CD4-positive, alpha-beta T cell treated with Interleukin-4 for 4 hours (primary cell): ENCODE results near the gene ERICH4.

Experiments
- DNase-seq: peaks from one replicate; pipeline ENCODE4 v3.0.0-alpha.2; 2020

ERICH4 gene

GRCh38 chr19:41435936-41436673 lies 6.9 kb upstream of the ERICH4 start:
- no peak for DNase-seq

- no peak for DNase-seq
Observed at GRCh38 chr19:41436674-41436951, 6.3 kb upstream of the ERICH4 start.

GRCh38 chr19:41437944-41438574 lies 4.9 kb upstream of the ERICH4 start:
- DNase-seq = no peak

GRCh38 chr19:41439441-41440222 lies 3.3 kb upstream of the ERICH4 start, which contains the start of gene DMAC2:
Gene DMAC2 (minus strand): TSS chr19:41439912. CDS start chr19:41439899, 13 bp downstream.
- peak; percentile 95 for DNase-seq

GRCh38 chr19:41441321-41441945 lies 1.5 kb upstream of the ERICH4 start:
- no peak for DNase-seq

- no peak for DNase-seq
Observed at GRCh38 chr19:41443813-41444455, 978 bp downstream of the ERICH4 start.

- no peak for DNase-seq
Observed at GRCh38 chr19:41445575-41445974, 2.6 kb downstream of the ERICH4 start.

GRCh38 chr19:41447732-41448332 lies 4.9 kb downstream of the ERICH4 start:
- no peak for DNase-seq

GRCh38 chr19:41449079-41449864 lies 6.3 kb downstream of the ERICH4 start:
- peak; percentile 65 for DNase-seq

- no peak for DNase-seq
Observed at GRCh38 chr19:41449865-41450178, 6.9 kb downstream of the ERICH4 start.

- no peak for DNase-seq
Observed at GRCh38 chr19:41452584-41453275, 9.8 kb downstream of the ERICH4 start.

- DNase-seq = no peak
Observed at GRCh38 chr19:41455936-41456335, 13.0 kb downstream of the ERICH4 start.

GRCh38 chr19:41456342-41456918 lies 13.5 kb downstream of the ERICH4 start:
- DNase-seq = no peak

- peak; percentile 53 for DNase-seq
Observed at GRCh38 chr19:41457241-41457640, 14.3 kb downstream of the ERICH4 start.

- DNase-seq = no peak
Observed at GRCh38 chr19:41462497-41462896, 19.5 kb downstream of the ERICH4 start.

GRCh38 chr19:41463257-41464256 lies 20.6 kb downstream of the ERICH4 start:
- DNase-seq = peak; percentile 14

- no peak for DNase-seq
Observed at GRCh38 chr19:41476583-41476982, 33.6 kb downstream of the ERICH4 start.

GRCh38 chr19:41478171-41478570 lies 35.2 kb downstream of the ERICH4 start:
- no peak for DNase-seq
